ENCODE results near the gene SEMA7A.

DNA sequence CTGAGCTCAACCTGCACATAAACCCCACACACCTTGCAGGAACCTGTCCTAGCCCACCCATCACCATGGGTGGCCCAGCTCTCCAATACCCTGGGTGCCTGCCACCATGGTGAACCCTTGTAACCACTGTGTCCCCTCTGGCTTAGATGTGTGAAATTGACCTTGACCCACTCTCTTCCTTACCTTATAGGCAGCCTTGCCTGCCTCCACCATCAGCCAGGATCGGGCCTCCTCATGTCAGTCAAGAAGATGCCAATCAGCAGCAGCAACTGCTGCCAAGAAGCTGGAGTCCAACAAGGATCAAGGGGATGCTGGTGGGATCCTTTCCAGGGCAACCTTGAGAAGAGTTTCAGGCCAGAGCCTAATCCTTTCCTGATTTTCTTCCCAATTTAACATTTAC, 57.5 kb downstream of the SEMA7A start:
- TF ChIP-seq, protein P1, sequence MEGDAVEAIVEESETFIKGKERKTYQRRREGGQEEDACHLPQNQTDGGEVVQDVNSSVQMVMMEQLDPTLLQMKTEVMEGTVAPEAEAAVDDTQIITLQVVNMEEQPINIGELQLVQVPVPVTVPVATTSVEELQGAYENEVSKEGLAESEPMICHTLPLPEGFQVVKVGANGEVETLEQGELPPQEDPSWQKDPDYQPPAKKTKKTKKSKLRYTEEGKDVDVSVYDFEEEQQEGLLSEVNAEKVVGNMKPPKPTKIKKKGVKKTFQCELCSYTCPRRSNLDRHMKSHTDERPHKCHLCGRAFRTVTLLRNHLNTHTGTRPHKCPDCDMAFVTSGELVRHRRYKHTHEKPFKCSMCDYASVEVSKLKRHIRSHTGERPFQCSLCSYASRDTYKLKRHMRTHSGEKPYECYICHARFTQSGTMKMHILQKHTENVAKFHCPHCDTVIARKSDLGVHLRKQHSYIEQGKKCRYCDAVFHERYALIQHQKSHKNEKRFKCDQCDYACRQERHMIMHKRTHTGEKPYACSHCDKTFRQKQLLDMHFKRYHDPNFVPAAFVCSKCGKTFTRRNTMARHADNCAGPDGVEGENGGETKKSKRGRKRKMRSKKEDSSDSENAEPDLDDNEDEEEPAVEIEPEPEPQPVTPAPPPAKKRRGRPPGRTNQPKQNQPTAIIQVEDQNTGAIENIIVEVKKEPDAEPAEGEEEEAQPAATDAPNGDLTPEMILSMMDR (IDR thresholded peaks at IDR 0.05; ENCODE audit: low read depth, low read length) = no peak
- TF ChIP-seq, protein P2, sequence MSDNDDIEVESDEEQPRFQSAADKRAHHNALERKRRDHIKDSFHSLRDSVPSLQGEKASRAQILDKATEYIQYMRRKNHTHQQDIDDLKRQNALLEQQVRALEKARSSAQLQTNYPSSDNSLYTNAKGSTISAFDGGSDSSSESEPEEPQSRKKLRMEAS (IDR thresholded peaks at IDR 0.05; ENCODE audit: low read depth, low read length) = no peak
